NCI-H2196 treated with DMSO at 0.1 percent for 48 hours (cell line): ENCODE results near the gene ADAMTS3.
"Not testable (repeated sequence)": the region's sequence is repeated elsewhere in the genome, so short reads cannot be mapped to it uniquely, and the experiment has no call there.

Source experiments
- DNase-seq: peaks from one replicate; lab custom pipeline; 2025; ENCODE audit not compliant: unreplicated experiment; lab: John Stamatoyannopoulos, UW

Gene ADAMTS3

DNA sequence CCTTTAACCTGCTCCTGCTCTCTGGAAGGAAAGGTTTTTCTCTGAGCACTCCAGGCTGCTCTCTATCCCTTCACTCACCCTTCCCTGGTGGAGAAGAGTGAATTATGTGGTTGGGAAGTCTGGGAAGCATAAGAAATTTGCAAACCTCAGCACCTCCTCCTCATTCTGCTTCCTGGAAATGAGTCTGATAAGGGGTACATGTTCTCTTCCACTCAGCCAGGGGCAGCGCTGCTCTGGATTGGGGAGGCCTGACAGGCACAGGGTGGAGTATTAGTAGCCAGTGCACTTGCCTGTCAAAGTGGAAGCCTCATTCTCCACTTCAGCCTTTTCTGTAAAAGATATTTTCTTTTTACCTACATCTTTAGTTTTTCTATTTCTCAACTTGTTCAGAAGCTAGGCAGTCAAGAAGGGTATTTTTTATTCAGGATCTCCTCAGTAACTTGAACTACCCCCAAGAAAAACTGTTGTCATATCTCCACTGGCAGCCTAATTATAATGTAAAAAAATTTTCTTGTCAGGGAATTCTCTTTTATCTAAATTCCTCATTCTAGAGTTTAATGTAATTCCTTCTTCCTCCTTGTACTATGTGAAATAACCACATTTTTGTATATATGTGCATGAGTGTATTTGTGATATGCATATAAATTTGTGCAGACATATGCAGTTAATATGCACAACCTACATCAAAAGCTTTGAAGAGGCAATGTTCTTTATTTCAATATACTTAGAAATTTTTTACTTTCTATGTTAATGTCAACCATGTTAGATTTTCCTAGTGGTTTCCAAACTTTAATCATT, 15.3 kb downstream of the ADAMTS3 start:
- no peak for DNase-seq

DNA sequence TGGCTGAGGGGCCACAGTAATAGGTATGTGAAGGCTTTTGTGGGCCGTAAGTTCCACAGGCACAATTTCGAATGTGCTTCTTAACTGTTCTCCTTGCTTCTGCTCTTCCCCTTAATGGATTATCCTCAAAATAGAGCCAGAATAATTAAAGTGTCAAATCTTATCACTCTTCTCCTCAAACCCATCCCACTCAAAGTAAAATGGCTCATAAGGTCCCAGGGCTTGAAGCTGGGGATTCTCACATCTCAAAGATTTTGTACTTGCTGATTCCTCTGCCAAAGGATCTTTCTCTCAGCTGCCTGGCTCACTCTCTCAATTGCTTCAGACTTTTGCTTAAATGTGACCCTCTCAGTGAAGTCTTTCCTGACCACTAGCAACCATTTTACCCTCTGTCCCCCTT, 16.6 kb downstream of the ADAMTS3 start:
- DNase-seq = no peak

DNA sequence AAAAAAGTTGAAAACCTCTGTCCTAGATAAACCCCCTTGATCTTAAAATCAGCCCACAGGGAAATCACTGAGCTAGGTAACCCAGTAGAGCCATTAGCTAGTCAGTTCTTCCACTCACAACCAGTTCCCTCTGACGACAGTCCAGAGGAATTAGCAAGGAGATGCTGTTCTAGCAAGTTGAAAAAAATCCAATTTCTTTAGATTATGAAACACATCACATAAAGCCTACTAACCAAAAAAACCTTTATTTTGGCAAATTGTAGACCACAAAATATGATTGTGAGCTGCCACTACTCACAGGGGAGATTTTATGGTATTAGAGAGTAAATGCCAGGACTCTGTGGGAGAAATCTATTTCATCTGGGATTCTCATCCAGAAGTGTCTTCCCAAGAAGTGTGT, 22.6 kb downstream of the ADAMTS3 start:
- no peak for DNase-seq

DNA sequence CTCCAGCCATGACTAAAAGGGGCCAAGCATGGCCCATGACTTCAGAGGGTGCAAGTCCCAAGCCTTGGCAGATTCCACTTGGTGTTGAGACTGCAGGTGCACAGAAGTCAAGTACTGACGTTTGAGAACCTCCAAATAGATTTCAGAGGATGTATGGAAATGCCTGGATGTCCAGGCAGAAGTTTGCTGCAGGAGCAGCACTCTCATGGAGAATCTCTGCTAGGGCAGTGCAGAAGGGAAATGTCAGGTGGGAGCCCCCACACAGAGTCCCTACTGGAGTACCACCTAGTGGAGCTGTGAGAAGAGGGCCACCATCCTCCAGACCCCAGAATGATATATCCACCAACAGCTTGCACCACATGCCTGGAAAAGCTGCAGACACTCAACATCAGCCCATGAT, 28.3 kb downstream of the ADAMTS3 start:
- not testable (repeated sequence) for DNase-seq

DNA sequence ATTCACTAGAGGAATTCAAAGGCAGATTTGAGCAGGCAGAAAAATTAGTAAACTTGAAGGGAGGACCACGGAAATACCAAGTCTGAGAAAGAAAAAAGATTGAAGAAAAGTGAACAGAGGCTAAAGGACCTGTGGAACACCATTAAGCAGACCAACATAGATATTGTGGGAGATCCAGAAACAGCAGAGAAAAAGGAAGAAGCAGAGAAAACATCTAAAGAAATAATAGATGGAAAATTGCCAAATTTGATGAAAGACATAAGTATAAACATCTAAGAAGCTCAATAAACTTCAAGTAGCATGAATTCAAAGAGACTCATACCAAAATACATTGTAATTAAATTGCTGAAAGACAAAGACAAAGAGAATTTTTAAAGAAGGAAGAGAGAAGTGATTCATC, 31.0 kb downstream of the ADAMTS3 start:
- DNase-seq = no peak

DNA sequence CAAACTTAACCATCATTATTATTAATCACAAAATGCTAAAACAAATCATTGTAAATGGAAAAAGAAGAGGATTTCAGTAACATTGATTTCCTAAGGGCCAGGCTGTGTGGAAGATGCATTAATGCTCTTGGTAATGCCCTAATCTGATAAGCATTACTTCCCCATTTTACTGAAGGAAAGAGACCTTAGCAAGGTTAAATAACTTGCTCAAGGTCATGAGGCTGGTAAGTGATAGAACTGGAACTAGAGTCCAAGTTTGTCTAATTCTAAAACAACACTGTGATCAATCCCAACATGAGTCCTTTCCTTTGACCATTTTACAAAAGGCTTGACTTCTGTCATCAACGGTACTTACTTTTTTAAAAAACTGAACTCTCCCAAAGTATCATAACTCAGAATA, 32.6 kb downstream of the ADAMTS3 start:
- no peak for DNase-seq

DNA sequence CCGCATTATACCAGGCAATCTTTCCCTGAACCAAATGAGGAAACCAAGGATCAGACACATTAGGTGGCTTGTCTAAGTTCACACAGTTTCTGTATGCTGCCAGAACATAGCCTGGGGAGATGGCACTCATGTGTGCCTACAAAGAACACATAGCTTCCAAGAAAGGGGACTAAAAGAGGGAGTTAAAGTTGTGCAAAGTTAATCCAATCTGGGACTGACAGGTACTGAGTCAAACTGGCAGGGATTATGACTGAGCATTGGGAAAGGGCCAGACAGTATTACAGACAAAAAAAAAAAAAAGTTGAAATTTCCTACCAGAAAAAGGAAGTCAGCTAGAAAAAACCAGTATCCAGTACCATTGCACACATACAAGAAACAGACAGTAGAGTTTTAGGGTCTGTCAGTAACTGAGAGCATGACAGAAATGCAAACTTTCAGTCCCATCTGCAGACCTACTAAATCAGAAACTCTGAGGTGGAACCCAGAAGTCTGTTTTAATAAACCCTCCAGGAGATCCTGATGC, 37.2 kb downstream of the ADAMTS3 start:
- DNase-seq = no peak

DNA sequence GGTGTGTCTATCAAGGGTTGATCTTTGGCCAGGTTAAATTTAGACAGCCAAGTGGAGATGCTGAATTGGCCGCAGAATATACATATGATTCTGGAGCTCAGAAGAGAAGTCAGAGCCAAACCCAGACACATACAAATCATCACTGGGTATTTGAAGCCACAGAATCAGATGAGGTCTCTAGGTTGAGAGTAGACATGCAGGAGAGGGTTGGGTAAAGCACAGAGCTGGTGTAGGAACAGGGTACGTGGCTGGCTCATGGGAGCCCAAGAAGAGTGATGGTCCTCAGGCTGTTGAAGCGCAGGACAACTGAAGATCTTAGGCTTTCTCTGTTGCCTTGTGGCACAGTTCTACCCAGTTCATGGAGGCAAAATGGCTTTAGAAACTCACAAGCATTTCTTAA, 37.7 kb downstream of the ADAMTS3 start:
- DNase-seq = no peak

DNA sequence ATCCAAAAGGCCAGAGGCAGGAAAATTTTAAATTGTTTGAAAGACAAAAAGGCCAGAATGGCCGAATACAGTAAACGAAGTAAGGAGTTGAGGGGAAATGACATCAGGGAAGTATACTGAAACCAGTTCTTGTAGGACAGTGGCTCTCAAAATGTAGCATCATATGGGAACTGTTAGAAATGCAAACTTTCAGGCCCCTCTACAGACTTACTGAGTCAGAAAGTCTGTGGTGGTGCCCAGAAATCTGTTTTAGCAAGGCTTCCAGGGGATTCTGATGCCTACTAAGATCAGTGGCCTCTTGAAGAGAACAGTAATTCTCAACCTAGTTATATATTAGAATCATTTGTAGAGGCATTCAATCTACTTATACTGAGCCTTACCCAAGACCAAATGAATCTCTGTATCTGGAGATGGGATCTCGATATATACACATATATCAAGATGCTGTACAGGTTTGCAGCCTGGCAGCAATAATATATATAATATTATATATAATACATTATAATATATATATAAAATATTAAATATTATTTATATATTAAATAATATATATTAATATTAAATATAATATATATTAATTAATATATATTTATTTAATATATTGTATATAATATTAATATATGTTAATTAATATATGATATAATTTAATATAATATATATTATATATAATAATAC, 39.7 kb downstream of the ADAMTS3 start:
- no peak for DNase-seq

DNA sequence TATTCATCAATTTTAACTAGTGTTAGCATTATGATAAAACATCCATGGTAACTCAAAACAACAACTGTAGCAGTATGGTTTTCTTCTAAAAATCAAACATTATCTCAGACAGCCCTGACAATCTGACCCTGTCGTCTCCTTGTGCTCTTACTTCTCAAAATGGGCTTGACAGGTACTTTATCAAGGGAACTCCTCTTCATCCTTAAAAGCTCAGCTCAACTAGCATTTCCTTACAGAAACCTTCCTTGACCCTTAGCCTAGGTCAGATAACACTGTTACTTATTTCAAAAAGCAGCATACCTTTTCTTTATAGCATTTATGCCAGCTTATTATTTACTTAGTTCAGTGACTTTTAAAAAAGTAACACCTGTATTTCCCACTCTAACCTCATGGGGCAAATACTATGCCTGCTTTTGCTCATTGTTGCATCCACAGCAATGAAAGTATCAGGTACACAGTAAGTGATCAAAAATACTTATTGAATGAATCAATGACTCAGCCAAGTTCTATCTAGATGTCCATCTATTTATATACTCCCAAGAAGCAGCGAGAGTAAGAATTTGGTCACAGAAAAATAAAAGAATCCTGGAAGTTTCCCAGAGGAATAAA, 41.9 kb downstream of the ADAMTS3 start:
- DNase-seq = no peak

DNA sequence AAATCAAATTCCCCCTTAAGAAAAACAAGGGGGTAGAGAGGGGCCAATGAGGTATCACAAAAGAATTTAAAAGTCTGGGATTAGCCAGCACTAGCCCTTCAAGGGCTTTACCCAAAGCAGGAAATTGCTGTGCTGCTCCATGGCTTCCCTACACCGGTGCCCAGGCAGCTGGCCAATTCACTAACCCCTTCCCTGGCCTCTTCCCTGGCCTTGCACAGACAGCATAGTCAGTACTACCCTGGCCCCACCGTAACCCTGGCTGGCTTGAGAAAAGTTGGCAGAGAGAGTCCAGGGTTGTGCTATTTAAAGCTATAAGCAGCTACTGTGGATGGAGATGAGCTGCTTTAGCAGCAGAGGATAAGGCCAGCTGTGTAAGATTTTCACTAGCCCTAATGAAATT, 43.1 kb downstream of the ADAMTS3 start:
- DNase-seq = no peak

DNA sequence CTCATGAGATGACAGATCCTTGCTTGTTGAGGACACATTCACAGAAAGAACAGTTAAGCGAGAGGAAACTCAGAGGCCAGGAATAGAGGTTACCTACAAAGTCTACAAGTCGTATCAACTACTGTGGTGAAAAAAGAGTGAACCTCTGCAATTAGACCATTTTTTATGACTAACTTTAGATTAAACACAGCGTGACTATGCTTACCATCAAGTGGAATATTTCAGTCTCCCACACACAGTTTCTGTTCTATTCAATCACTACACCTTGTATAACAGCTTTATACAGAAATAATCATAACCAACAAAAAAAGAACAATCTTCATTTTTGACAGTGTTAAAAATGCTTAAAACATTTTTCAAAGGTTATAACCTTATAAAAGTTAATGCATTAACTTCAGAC, 46.6 kb downstream of the ADAMTS3 start:
- no peak for DNase-seq

DNA sequence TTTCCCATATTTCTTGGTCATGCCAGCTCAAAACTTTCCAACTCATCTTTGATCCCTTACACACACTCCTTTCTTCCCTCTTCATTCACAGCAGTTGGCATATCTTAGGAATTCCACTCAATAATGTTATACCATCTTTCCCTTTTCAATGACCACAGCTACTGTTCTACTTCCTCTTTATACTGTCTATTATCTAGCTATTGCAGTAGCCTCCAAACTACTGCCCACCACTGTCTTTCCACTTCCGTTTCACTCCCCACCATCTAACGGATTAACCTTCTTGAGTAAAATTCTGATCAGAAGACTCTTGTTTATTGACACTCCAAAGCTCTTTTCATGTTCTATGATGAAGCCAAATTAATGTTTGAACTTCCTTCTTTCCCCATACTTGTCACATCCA, 55.8 kb downstream of the ADAMTS3 start:
- no peak for DNase-seq

DNA sequence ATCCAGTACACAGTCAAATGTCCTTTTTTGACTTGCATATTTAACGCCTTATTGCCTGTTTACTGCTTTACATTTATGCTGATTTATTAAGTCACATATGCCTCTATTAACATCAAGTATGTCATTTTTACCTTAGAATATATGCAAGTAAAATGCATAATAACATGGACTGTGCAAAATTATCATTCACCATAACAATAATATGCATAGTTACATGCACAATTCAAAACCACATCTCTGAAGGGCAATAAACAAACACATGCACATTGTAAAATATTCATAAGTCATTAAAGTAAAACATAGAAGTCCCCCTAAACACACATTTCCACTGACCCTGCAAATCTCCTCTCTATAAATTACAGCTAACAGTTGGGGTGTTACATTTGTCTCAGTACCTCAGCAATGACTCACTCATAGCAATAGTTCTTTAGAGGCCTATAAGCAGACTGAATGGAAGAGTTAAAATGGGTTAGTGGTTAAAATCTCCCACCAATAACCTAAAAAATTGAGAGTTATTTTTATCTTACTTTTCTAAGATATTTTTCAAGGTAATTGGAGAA, 61.1 kb downstream of the ADAMTS3 start:
- DNase-seq = no peak

DNA sequence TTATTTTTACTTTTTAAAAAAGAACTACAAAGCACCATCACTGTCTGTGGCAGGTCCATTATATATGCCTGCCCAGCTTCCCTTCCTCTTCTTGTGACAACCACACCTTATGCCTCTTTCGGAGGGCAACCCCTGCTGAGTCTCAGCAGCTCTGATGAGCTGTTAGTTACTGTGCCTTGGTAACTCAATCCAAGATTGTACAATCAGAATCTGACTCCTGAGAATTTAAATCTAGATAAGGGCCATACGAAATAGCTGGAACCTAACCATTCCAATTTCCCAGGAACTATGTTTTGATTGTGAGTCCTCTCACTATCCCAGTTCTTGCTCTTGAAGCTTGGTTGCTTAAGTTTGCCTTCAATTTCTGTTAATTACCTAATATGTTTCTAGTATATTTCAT, 61.9 kb downstream of the ADAMTS3 start:
- no peak for DNase-seq

DNA sequence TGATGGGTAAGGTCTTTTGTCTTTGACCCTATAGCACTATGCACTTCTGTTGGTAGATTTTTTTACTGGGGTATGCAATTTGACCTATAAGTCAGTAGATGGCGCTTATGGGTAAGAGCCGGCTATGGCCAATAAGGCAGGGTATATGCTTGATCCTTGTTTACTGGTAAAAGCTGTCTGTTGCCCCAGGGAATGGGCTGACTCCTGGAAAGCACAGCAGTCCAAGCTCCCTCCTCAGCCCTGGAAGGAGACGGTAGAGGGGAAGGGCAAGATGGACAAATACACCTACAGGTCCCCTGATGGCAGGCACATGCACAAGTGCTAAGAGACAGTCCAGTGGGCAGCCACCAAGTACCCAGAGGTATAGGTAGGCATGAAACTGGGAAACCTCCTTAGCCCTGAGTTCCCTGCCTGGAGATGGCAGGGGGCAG, 63.7 kb downstream of the ADAMTS3 start:
- peak; percentile 0 for DNase-seq

DNA sequence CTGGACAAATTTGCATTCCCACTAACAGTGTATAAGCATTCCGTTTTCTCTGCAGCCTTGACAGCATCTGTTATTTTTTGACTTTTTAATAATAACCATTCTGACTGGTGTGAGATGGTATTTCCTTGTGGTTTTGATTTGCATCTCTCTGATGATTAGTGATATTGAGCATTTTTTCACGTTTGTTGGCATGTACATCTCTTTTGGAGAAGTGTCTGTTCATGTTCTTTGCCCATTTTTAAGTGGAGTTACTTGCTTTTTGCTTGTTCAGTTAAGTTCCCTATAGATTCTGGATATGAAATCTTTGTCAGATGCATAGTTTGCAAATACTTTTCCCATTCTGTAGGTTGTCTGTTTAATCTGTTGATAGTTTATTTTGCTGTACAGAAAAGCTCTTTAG, 68.8 kb downstream of the ADAMTS3 start:
- DNase-seq = no peak

DNA sequence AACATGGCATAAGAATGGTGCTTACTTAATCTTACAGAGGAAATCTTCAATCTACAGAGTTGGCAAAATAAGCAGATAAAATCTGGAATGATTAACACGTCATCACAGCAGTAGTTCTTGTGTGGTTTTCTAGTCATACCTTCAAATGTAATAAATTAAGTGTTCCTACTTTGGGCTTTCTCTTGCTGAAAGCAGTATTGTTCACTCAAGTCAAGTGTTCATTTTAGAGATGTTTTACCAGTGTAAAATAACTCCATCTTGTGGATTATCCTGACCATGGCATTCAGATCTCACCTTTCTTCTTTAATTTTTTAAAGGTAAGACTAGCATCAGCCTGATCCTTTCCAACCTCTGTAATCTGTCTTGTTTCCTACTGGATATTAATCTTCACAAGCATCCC, 72.9 kb downstream of the ADAMTS3 start:
- no peak for DNase-seq

DNA sequence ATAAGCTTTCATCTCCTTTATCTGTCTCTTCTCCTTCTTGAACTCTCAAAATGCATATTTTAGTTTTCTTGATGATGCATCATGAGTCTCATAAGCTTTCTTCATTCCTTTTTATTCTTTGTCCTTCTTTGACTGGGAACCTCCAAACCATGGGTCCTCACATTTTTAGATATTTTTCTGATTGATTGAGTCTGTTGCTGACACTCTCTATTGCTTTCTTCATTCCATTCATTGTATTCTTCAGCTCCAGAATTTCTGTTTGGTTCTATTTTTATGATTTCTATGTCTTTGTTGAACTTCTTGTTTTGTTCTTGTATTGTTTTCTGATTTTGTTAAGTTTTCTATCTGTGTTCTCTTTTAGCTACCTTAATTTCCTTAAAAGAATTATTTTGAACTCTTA, 74.9 kb downstream of the ADAMTS3 start:
- DNase-seq = no peak

DNA sequence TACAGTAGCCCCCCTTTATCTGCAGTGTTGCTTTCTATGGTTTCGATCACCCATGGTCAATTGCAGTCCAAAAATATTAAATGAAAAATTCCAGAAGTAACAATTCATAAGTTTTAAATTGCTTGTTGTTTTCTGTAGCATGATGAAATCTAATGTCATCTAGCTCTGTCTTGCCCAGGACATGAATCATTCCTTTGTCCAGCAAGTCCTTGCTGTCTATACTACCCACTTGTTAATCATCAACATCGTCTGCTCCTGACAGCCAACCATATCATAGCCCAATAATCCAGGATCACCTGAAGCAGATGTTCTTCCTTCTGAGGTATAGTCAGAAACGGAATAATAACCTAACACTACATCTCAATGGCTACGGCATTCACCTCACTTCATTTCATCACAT, 79.8 kb downstream of the ADAMTS3 start:
- no peak for DNase-seq

DNA sequence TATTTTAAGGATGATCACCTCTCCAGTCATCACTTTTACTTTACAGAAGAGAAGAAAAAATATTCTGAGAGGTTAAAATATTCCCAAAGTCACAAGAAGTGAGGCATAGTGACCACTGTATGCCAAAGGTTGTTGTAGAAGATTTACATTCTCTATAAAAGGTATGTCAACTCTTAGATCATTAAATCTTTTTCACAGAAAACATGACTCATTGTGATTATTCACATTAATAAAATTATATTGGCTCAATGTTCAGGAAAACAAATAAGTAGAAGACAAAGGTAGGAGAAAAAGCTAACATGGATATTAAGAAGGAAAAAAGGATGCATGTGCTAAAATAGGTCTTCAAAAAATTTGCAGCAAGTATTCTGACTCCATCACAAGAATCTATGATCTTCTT, 82.0 kb downstream of the ADAMTS3 start:
- DNase-seq = no peak

DNA sequence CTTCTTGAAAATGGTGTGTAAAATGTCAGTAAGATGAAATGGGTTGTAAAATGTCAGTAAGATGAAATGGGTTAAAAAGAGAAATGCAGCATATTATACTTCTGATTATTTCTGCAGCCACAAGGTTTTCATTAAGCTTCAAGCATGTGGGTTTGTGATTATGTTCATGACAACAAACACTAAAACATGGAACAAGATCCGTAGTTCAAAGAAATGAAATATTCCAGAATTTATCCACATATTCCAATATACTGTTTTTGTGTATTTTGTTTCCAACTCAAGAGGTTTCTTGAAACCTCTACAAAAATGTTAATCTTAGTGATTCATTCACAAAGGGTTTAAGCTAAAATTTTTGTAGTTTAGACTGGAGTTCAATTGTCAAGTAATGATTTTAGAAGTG, 84.0 kb downstream of the ADAMTS3 start:
- no peak for DNase-seq
